ENCODE results near the gene CMSS1. TPM values are rescaled to one million over a fixed set of nuclear protein-coding genes. Genes with fewer than 3 reads are reported as not detected.

CMSS1 gene
- total and polyA plus RNA-seq, 2 donors (not counting 1 experiment from before 2014, with no cell fraction given): 7.3 to 22.8 TPM

DNA sequence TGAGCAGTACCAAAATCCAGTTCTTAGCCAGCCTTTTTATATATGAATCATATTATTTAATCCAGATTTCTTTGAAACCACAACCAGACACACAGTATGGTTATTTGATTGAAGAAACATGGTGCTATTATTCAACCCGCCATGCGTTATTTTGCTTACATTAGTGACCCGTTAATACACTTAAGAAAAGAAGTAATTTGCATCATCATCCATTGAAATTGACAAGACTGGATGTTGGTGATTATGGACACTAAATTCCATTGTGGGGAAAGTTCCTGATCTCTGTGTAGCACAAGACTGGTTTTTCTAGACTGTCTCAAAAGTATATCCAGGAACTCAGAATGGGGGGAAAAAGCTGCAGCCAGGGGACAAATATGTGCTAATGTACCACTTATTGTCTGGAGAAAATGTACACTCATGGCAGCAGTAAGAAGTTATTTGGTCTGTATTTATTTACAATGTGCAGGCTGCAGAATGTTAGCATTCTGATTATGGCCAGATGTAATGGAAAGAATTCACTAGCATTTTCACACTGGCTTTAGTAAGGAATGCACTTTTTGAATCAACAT is 216.3 kb downstream of the CMSS1 start:
- Histone ChIP-seq H3K27me3 (replicated peaks in 1 of 4; ENCODE audit: control extremely low read depth in 1 of 4, control insufficient read depth in 3 of 4, insufficient read depth in 4 of 4, low read length in 3 of 4) (no peaks in the 10 kb centered on the region), H3K27ac (ENCODE audit: low read length in 2 of 2) (no peak overlapping the region), H3K4me3 (ENCODE audit: control extremely low read depth in 1 of 5, extremely low read depth in 1 of 5, insufficient read depth in 1 of 5, low read depth in 2 of 5, low read length in 4 of 5) (no peak overlapping the region), H3K9ac (ENCODE audit: low read length) (no peak overlapping the region), H3K4me2 (replicated peaks; ENCODE audit: low read depth, low read length, poor library complexity, severe bottlenecking) (no peak overlapping the region), H4K20me1 (ENCODE audit: control insufficient read depth, insufficient read depth, low read length, poor library complexity, severe bottlenecking) (no peaks in the 10 kb centered on the region), H2AFZ (ENCODE audit: insufficient read depth, low read depth, low read length, poor library complexity, severe bottlenecking) (no peak overlapping the region), H3K4me1 (ENCODE audit: control insufficient read depth in 2 of 2, insufficient read depth in 2 of 2, low read length in 2 of 2) (no peaks in the 10 kb centered on the region), H3K79me2 (ENCODE audit: control insufficient read depth, insufficient read depth, low read length) (no peaks in the 10 kb centered on the region), H3K36me3 (replicated peaks in 1 of 2; ENCODE audit: control extremely low read depth in 1 of 2, control insufficient read depth in 1 of 2, extremely low read depth in 1 of 2, insufficient read depth in 2 of 2, low read length in 1 of 2) (no peaks in the 10 kb centered on the region), H3K9me3 (ENCODE audit: control extremely low read depth in 1 of 3, control insufficient read depth in 2 of 3, insufficient read depth in 1 of 3, low read length in 2 of 3) (no peaks in the 10 kb centered on the region)
- ChIA-PET CTCF (no interaction called here), POLR2A (no interaction called here)
- no peak overlapping the region for H3K4me3 Mint-ChIP-seq
- ATAC-seq (ENCODE audit: low read depth): no peak
- no peak overlapping the region for H3K27ac Mint-ChIP-seq
- intact Hi-C loops (cut with micrococcal nuclease): no loop called here
- H3K4me1 Mint-ChIP-seq: peaks cover 5% of the 10 kb centered on the region
- no peaks in the 10 kb centered on the region for H3K27me3 Mint-ChIP-seq
- no peak for DNase-seq
- no CpG with 5 or more reads among the region's 3 CpGs for WGBS (ENCODE audit: insufficient coverage)
- TF ChIP-seq, protein P1, sequence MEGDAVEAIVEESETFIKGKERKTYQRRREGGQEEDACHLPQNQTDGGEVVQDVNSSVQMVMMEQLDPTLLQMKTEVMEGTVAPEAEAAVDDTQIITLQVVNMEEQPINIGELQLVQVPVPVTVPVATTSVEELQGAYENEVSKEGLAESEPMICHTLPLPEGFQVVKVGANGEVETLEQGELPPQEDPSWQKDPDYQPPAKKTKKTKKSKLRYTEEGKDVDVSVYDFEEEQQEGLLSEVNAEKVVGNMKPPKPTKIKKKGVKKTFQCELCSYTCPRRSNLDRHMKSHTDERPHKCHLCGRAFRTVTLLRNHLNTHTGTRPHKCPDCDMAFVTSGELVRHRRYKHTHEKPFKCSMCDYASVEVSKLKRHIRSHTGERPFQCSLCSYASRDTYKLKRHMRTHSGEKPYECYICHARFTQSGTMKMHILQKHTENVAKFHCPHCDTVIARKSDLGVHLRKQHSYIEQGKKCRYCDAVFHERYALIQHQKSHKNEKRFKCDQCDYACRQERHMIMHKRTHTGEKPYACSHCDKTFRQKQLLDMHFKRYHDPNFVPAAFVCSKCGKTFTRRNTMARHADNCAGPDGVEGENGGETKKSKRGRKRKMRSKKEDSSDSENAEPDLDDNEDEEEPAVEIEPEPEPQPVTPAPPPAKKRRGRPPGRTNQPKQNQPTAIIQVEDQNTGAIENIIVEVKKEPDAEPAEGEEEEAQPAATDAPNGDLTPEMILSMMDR (IDR thresholded peaks at IDR 0.05): no peak
- no peaks in the 10 kb centered on the region for H3K9me3 Mint-ChIP-seq (ENCODE audit: insufficient read depth)

DNA sequence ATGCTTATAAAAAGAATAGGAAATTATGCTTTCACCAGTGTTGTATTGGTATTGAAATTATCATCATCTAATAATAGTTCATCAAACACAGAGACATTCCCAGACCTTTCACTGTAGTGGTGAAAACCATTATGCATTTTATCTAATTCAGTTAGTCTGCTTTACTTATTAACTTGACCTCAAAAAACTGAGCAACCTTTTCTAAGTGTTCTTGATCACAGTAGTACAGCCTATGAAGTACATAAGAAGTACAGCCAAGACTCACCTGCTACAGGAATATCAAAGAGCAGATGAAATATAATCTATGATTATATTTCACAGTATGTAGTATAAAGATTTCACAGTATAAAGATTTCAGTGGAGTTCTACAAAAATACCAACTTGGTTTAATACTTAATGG is 221.4 kb downstream of the CMSS1 start:
- intact Hi-C loops (cut with micrococcal nuclease): loop anchor here (5.0 kb wide), 1 partner anchor 33 kb away; no protein-coding TSS in a partner anchor
- ATAC-seq (ENCODE audit: low read depth): no peak

More for the DNA sequence above, 221.4 kb downstream of the CMSS1 start:
- no peak for TF ChIP-seq EZH2 (IDR thresholded peaks at IDR 0.05; ENCODE audit: borderline replicate concordance, insufficient read depth, low read depth, low read length, poor library complexity, severe bottlenecking)
- TF ChIP-seq, protein P1 (IDR thresholded peaks at IDR 0.05): no peak
- Histone ChIP-seq H4K20me1 (ENCODE audit: control insufficient read depth, insufficient read depth, low read length, poor library complexity, severe bottlenecking) (no peaks in the 10 kb centered on the region), H3K27ac (ENCODE audit: low read length in 2 of 2) (no peak overlapping the region), H3K4me1 (ENCODE audit: control insufficient read depth in 2 of 2, insufficient read depth in 2 of 2, low read length in 2 of 2) (peaks cover 22 to 31% of the 10 kb centered on the region in 2 donors), H3K9me3 (ENCODE audit: control extremely low read depth in 1 of 3, control insufficient read depth in 2 of 3, insufficient read depth in 1 of 3, low read length in 2 of 3) (no peaks in the 10 kb centered on the region), H3K9ac (ENCODE audit: low read length) (no peak overlapping the region), H2AFZ (ENCODE audit: insufficient read depth, low read depth, low read length, poor library complexity, severe bottlenecking) (no peak overlapping the region), H3K4me3 (ENCODE audit: control extremely low read depth in 1 of 5, extremely low read depth in 1 of 5, insufficient read depth in 1 of 5, low read depth in 2 of 5, low read length in 4 of 5) (no peak overlapping the region), H3K4me2 (replicated peaks; ENCODE audit: low read depth, low read length, poor library complexity, severe bottlenecking) (no peak overlapping the region), H3K27me3 (replicated peaks in 1 of 4; ENCODE audit: control extremely low read depth in 1 of 4, control insufficient read depth in 3 of 4, insufficient read depth in 4 of 4, low read length in 3 of 4) (no peaks in the 10 kb centered on the region), H3K79me2 (ENCODE audit: control insufficient read depth, insufficient read depth, low read length) (no peaks in the 10 kb centered on the region), H3K36me3 (replicated peaks in 1 of 2; ENCODE audit: control extremely low read depth in 1 of 2, control insufficient read depth in 1 of 2, extremely low read depth in 1 of 2, insufficient read depth in 2 of 2, low read length in 1 of 2) (no peaks in the 10 kb centered on the region)
- ChIA-PET CTCF (interaction anchor here (0.6 kb wide), 1 partner anchor 92 kb away, joined by 3 read pairs; no protein-coding TSS in a partner anchor), POLR2A (no interaction called here)
- no peaks in the 10 kb centered on the region for H3K27me3 Mint-ChIP-seq
- DNase-seq: no peak
- no peaks in the 10 kb centered on the region for H3K9me3 Mint-ChIP-seq (ENCODE audit: insufficient read depth)
- no peak overlapping the region for H3K27ac Mint-ChIP-seq
- H3K4me3 Mint-ChIP-seq: no peak overlapping the region
- H3K4me1 Mint-ChIP-seq: peaks cover 37% of the 10 kb centered on the region

Data from B cell (primary cell).